Stimulated activated CD4-positive, alpha-beta T cell treated with anti-CD3 and anti-CD28 coated beads, TNF-alpha, amount 100 ng/mL, for 1 hour (primary cell): Measurements from ENCODE around the gene ZNF746.

ENCODE experiments used
- DNase-seq, 3 donors: peaks; one replicate each; pipeline ENCODE4 v3.0.0-alpha.2; 2020; ENCODE audit warnings: low read depth in 3 of 3, low spot score in 1 of 3

ZNF746 gene

GRCh38 chr7:149490083-149490760, 7.4 kb downstream of the ZNF746 start:
- DNase-seq: no peak

GRCh38 chr7:149489391-149490024, 8.1 kb downstream of the ZNF746 start:
- DNase-seq: no peak

- no peak for DNase-seq
These were observed 18.0 kb downstream of the ZNF746 start for GRCh38 chr7:149479568-149479967.

- DNase-seq: no peak
These were observed 18.9 kb downstream of the ZNF746 start for GRCh38 chr7:149478754-149479153.

- no peak for DNase-seq
These were observed 19.8 kb downstream of the ZNF746 start for GRCh38 chr7:149477494-149478443.

- no peak for DNase-seq
These were observed 20.8 kb downstream of the ZNF746 start for GRCh38 chr7:149476791-149477190.

- DNase-seq: no peak
These were observed 22.2 kb downstream of the ZNF746 start for GRCh38 chr7:149475121-149476045.

GRCh38 chr7:149474309-149475120, 23.1 kb downstream of the ZNF746 start:
- DNase-seq: no peak

- DNase-seq: no peak
These were observed 24.4 kb downstream of the ZNF746 start for GRCh38 chr7:149473251-149473650.

- no peak for DNase-seq
These were observed 26.2 kb downstream of the ZNF746 start for GRCh38 chr7:149471289-149471953.

- DNase-seq: no peak
These were observed 27.8 kb downstream of the ZNF746 start for GRCh38 chr7:149469806-149470205.

- DNase-seq: no peak
These were observed 29.4 kb downstream of the ZNF746 start for GRCh38 chr7:149468208-149468607.

GRCh38 chr7:149467321-149467859, 30.2 kb downstream of the ZNF746 start:
- no peak for DNase-seq

- no peak for DNase-seq
These were observed 31.2 kb downstream of the ZNF746 start for GRCh38 chr7:149466364-149466763.

GRCh38 chr7:149463500-149464161, 34.0 kb downstream of the ZNF746 start:
- no peak for DNase-seq

GRCh38 chr7:149462101-149462520, 35.5 kb downstream of the ZNF746 start:
- DNase-seq: no peak

- DNase-seq: peak; percentile 55 to 63 (median 60)
These were observed 36.9 kb downstream of the ZNF746 start, which contains the start of gene ZNF777 for GRCh38 chr7:149460493-149461277. Gene ZNF777 (minus strand): TSS chr7:149461062. CDS start chr7:149456022, 5,040 bp downstream.
